SK-N-SH treated with all-trans-retinoic acid at 6 μM for 48 hours (cell line): ENCODE results near the gene THAP2.

Experiments
- ARNTL ChIP-seq: fragments of 450-650 bp; formaldehyde crosslinking; IDR thresholded peaks from 2 replicates; pipeline ENCODE4 v1.5.0; 2020; ENCODE audit warnings: low read depth, mild to moderate bottlenecking, moderate library complexity, borderline replicate concordance
- CREB5 ChIP-seq: fragments of 250-450 bp; sonication (Bioruptor Pico); IDR thresholded peaks from 2 replicates; pipeline ENCODE4 v1.5.1; 2020; ENCODE audit warnings: low read depth, mild to moderate bottlenecking, moderate library complexity
- CSDC2 ChIP-seq: fragments of 250-450 bp; sonication (Bioruptor Pico); IDR thresholded peaks from 2 replicates; pipeline ENCODE4 v1.5.0; 2020; ENCODE audit warnings: mild to moderate bottlenecking, moderate library complexity
- GLIS3 ChIP-seq: fragments of 250-450 bp; sonication (Bioruptor Pico); IDR thresholded peaks from 2 replicates; pipeline ENCODE4 v1.5.0; 2020; ENCODE audit warnings: mild to moderate bottlenecking, moderate library complexity
- POU6F1 ChIP-seq: fragments of 250-450 bp; sonication (Bioruptor Pico); IDR thresholded peaks from 2 replicates; pipeline ENCODE4 v1.8.0; 2021; ENCODE audit warnings: low read depth, mild to moderate bottlenecking, moderate library complexity, borderline replicate concordance
- PPARA ChIP-seq: fragments of 250-450 bp; sonication (Bioruptor Pico); IDR thresholded peaks from 2 replicates; pipeline ENCODE4 v1.5.0; 2020; ENCODE audit warnings: mild to moderate bottlenecking, borderline replicate concordance
- RARB ChIP-seq: fragments of 250-450 bp; sonication (Bioruptor Pico); IDR thresholded peaks from 2 replicates; pipeline ENCODE4 v1.8.0; 2021; ENCODE audit warnings: mild to moderate bottlenecking, moderate library complexity
- ZFP3 ChIP-seq: fragments of 250-450 bp; sonication (Bioruptor Pico); IDR thresholded peaks from 2 replicates; pipeline ENCODE4 v1.5.0; 2020; ENCODE audit warnings: mild to moderate bottlenecking, moderate library complexity
- ZFP30 ChIP-seq: fragments of 450-650 bp; formaldehyde crosslinking; IDR thresholded peaks from 2 replicates; pipeline ENCODE4 v1.5.0; 2022; ENCODE audit warnings: mild to moderate bottlenecking, moderate library complexity
- TF ChIP-seq, protein P1 (sequence below): fragments of 250-450 bp; sonication (Bioruptor Pico); IDR thresholded peaks from 2 replicates; pipeline ENCODE4 v1.8.0; 2020; ENCODE audit warnings: mild to moderate bottlenecking, moderate library complexity, borderline replicate concordance

DNA sequence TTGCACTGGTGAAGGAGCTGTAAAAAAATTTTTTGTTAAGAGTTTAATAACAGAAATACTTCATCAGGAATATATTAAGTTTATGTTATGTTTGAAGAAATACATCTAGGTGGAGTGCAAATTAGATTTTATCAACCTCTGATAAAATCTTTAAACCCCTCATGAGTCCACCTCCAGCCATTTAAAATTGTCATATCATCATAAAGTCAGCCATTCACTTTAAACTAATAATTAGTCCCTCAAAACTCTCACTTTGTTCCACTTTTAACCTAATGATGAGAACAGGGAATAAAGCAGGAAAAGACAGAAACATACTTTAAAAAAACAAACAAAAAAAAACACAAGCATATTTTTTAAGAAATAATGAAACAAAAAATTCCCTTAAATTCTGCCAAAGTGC is 25.6 kb upstream of the THAP2 start:
- no peak for TF ChIP-seq POU6F1 (CRISPR knock-in tag)
- no peak for TF ChIP-seq ZFP30 (CRISPR knock-in tag)
- TF ChIP-seq CREB5 (CRISPR knock-in tag): no peak
- no peak for TF ChIP-seq RARB (CRISPR knock-in tag)
- TF ChIP-seq, protein P1, sequence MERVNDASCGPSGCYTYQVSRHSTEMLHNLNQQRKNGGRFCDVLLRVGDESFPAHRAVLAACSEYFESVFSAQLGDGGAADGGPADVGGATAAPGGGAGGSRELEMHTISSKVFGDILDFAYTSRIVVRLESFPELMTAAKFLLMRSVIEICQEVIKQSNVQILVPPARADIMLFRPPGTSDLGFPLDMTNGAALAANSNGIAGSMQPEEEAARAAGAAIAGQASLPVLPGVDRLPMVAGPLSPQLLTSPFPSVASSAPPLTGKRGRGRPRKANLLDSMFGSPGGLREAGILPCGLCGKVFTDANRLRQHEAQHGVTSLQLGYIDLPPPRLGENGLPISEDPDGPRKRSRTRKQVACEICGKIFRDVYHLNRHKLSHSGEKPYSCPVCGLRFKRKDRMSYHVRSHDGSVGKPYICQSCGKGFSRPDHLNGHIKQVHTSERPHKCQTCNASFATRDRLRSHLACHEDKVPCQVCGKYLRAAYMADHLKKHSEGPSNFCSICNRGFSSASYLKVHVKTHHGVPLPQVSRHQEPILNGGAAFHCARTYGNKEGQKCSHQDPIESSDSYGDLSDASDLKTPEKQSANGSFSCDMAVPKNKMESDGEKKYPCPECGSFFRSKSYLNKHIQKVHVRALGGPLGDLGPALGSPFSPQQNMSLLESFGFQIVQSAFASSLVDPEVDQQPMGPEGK: no peak
- TF ChIP-seq GLIS3 (CRISPR knock-in tag): no peak
- no peak for TF ChIP-seq PPARA (CRISPR knock-in tag)
- no peak for TF ChIP-seq ZFP3 (CRISPR knock-in tag)
- TF ChIP-seq CSDC2: no peak
- TF ChIP-seq ARNTL (CRISPR knock-in tag): no peak
